Breast epithelium (tissue), 4 donors: ENCODE data around the gene GAS7. TPM values are rescaled to one million over a fixed set of nuclear protein-coding genes. Genes with fewer than 3 reads are reported as not detected.

Experiments used
- DNase-seq, 2 donors: peaks; one replicate each; pipeline ENCODE4 v3.0.0-alpha.2; 2019; ENCODE audit warnings: low spot score in 2 of 2
- H3K27ac ChIP-seq, 2 donors: fragments of 200-600 bp; sonication (generic) in 1 of 2; one replicate each; pipeline ENCODE4 v1.5.1; 2016 to 2019; ENCODE audit warnings: mild to moderate bottlenecking in 1 of 2
- H3K27me3 ChIP-seq, 2 donors: fragments of 200-600 bp; sonication (generic) in 1 of 2; one replicate each; pipeline versions ENCODE4 v1.5.1 to v1.6.0; 2017 to 2019; ENCODE audit warnings: control low read depth in 1 of 2, mild to moderate bottlenecking in 1 of 2
- H3K36me3 ChIP-seq: fragments of 200-600 bp; one replicate; pipeline ENCODE4 v1.5.1; 2019
- H3K4me1 ChIP-seq, 2 donors: fragments of 200-600 bp; sonication (generic); one replicate each; pipeline ENCODE4 v1.5.1; 2016 to 2019; ENCODE audit warnings: control low read depth in 1 of 2
- H3K4me3 ChIP-seq, 3 donors: fragments of 200-600 bp; sonication (generic); 1 replicate in 2 of 3; 2 replicates in 1 of 3; pipeline ENCODE4 v1.5.1; 2016 to 2019; ENCODE audit warnings: mild to moderate bottlenecking in 3 of 3, moderate library complexity in 2 of 3
- H3K9me3 ChIP-seq, 2 donors: fragments of 200-600 bp; sonication (generic) in 1 of 2; one replicate each; pipeline ENCODE4 v1.5.1; 2016 to 2019; ENCODE audit warnings: control low read depth in 1 of 2
- POLR2A ChIP-seq: fragments of 450-650 bp; IDR thresholded peaks from one replicate; pipeline ENCODE4 v1.6.1; 2016; ENCODE audit warnings: antibody characterized with exemption, mild to moderate bottlenecking, moderate library complexity
- POLR2AphosphoS5 ChIP-seq, 3 donors: sonication (generic); formaldehyde crosslinking; IDR thresholded peaks; one replicate each; pipeline ENCODE4 v1.6.1; 2017; ENCODE audit warnings: antibody characterized with exemption in 3 of 3
- intact Hi-C: fragments of 100-400 bp; cut with DNase I; formaldehyde crosslinking; loops from one replicate; pipeline ENCODE4 v1.15.1; 2023; ENCODE audit warnings: low total_unique reads
- total RNA-seq, 3 donors: library from RNA; depleted of rRNA; stranded (reverse); fragments of >200 nt; gene quantifications; one replicate each; pipeline ENCODE4 v1.1.0, GENCODE V29; 2016
- TF ChIP-seq, protein P1 (sequence below), 3 donors: fragments of 450-650 bp; IDR thresholded peaks; one replicate each; pipeline ENCODE4 v1.5.1; 2016 to 2017; ENCODE audit warnings: antibody characterized with exemption in 3 of 3, mild to moderate bottlenecking in 3 of 3, moderate library complexity in 3 of 3

Gene GAS7
- total RNA-seq, 3 donors from 2014 or later, result 21.8 to 62.2 (median 33.4) TPM

GRCh38 chr17:10050597-10051101 lies 147.8 kb downstream of the GAS7 start:
- H3K27ac ChIP-seq, result peak overlapping the region; percentile 69 to 90

DNA sequence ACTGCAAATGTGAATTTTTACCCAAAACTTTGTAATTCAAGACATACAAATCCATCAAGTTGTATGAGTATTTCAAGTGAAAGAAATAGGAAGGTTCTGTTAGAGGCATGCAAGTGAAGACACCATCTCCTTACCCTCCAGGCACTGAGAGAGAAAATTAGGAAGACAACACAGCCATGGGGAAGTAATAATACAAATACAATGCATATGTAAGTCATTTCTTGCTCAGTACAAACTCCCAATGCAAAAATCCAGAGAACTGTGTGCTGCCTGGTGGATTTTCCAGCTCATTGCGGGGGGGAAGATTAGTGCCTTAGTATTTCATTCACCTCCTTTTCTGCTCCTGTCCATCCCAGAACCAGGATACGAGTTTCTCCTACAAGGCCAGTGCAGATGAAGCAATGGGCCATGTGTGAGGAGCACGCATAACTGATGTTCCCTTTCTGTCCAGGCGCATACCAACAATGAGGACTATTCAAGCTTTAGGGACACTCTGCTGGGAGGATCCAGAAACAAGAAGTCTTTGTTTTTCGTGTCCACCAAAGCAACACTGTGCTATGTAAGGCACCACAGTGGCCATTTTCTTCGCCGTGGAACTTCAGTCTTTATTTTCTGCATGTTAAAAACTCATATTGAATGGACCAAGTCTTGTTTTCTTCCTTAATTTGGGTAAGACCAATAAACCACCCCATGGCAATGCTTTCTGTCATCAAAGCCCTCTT lies 149.6 kb downstream of the GAS7 start:
- peaks cover 0 to 3% of the 10 kb centered on the region in 2 donors for H3K9me3 ChIP-seq
- no peak overlapping the region for H3K4me3 ChIP-seq
- no peaks in the 10 kb centered on the region for H3K4me1 ChIP-seq
- no peaks in the 10 kb centered on the region for H3K36me3 ChIP-seq
- H3K27me3 ChIP-seq, result no peaks in the 10 kb centered on the region
- no peak for DNase-seq
- peak overlapping the region in 1 of 2 donors; percentile 48 for H3K27ac ChIP-seq
- TF ChIP-seq, protein P1, sequence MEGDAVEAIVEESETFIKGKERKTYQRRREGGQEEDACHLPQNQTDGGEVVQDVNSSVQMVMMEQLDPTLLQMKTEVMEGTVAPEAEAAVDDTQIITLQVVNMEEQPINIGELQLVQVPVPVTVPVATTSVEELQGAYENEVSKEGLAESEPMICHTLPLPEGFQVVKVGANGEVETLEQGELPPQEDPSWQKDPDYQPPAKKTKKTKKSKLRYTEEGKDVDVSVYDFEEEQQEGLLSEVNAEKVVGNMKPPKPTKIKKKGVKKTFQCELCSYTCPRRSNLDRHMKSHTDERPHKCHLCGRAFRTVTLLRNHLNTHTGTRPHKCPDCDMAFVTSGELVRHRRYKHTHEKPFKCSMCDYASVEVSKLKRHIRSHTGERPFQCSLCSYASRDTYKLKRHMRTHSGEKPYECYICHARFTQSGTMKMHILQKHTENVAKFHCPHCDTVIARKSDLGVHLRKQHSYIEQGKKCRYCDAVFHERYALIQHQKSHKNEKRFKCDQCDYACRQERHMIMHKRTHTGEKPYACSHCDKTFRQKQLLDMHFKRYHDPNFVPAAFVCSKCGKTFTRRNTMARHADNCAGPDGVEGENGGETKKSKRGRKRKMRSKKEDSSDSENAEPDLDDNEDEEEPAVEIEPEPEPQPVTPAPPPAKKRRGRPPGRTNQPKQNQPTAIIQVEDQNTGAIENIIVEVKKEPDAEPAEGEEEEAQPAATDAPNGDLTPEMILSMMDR (IDR thresholded peaks at IDR 0.05), result no peak
- TF ChIP-seq POLR2AphosphoS5 (IDR thresholded peaks at IDR 0.05) (no peak), POLR2A (no peak)
- intact Hi-C loops, result no loop called here

More at GRCh38 chr17:10050597-10051101, 147.8 kb downstream of the GAS7 start:
- peak in 1 of 2 donors; percentile 40 for DNase-seq
- H3K4me3 ChIP-seq, result no peak overlapping the region
- TF ChIP-seq POLR2A (no peak), POLR2AphosphoS5 (IDR thresholded peaks at IDR 0.05) (no peak)
- TF ChIP-seq, protein P1 (IDR thresholded peaks at IDR 0.05), result no peak
- H3K36me3 ChIP-seq, result no peaks in the 10 kb centered on the region
- no peaks in the 10 kb centered on the region for H3K27me3 ChIP-seq
- H3K9me3 ChIP-seq, result peaks cover 0 to 3% of the 10 kb centered on the region in 2 donors
- intact Hi-C loops, result no loop called here
- H3K4me1 ChIP-seq, result no peaks in the 10 kb centered on the region

- TF ChIP-seq POLR2A (no peak), POLR2AphosphoS5 (IDR thresholded peaks at IDR 0.05) (no peak)
- TF ChIP-seq, protein P1 (IDR thresholded peaks at IDR 0.05), result no peak
- intact Hi-C loops, result no loop called here
- H3K4me1 ChIP-seq, result no peaks in the 10 kb centered on the region
These were observed 151.3 kb downstream of the GAS7 start for GRCh38 chr17:10046786-10047785.

GRCh38 chr17:10045871-10046658 lies 152.3 kb downstream of the GAS7 start:
- intact Hi-C loops, result no loop called here
- no peak overlapping the region for H3K4me3 ChIP-seq
- H3K36me3 ChIP-seq, result no peaks in the 10 kb centered on the region
- peaks cover 0 to 3% of the 10 kb centered on the region in 2 donors for H3K9me3 ChIP-seq
- no peaks in the 10 kb centered on the region for H3K27me3 ChIP-seq
- DNase-seq, result no peak
- H3K27ac ChIP-seq, result peak overlapping the region in 1 of 2 donors; percentile 9
- no peaks in the 10 kb centered on the region for H3K4me1 ChIP-seq
- TF ChIP-seq, protein P1 (IDR thresholded peaks at IDR 0.05), result no peak
- TF ChIP-seq POLR2A, result no peak
- no peak for TF ChIP-seq POLR2AphosphoS5 (IDR thresholded peaks at IDR 0.05)

More at GRCh38 chr17:10046786-10047785, 151.3 kb downstream of the GAS7 start:
- DNase-seq, result no peak
- Histone ChIP-seq H3K36me3 (no peaks in the 10 kb centered on the region), H3K4me3 (no peak overlapping the region), H3K27ac (peak overlapping the region in 1 of 2 donors; percentile 43), H3K27me3 (no peaks in the 10 kb centered on the region), H3K9me3 (peaks cover 0 to 3% of the 10 kb centered on the region in 2 donors)
